ENCODE results near the gene INTS2. TPM values are rescaled to one million over a fixed set of nuclear protein-coding genes. Genes with fewer than 3 reads are reported as not detected.
"Not testable (repeated sequence)": the region's sequence is repeated elsewhere in the genome, so short reads cannot be mapped to it uniquely, and the experiment has no call there.

Gene INTS2
- total RNA-seq, 1 experiment from 2014 or later = 18.1 TPM

GRCh38 chr17:61821655-61822054 lies 106.1 kb downstream of the INTS2 start:
- DNase-seq (no peak), ATAC-seq (no peak)
- Histone ChIP-seq H3K27ac (ENCODE audit: low read length) (no peak overlapping the region), H3K4me2 (ENCODE audit: low read length) (no peak overlapping the region), H3K9me2 (replicated peaks; ENCODE audit: low read length) (no peaks in the 10 kb centered on the region), H3K4me3 (ENCODE audit: low read length) (no peak overlapping the region), H3K79me2 (ENCODE audit: low read length) (no peaks in the 10 kb centered on the region), H3K27me3 (ENCODE audit: low read length) (no peaks in the 10 kb centered on the region), H3K36me3 (ENCODE audit: low read depth, low read length) (peaks cover 19% of the 10 kb centered on the region), H3K4me1 (ENCODE audit: insufficient read depth, low read length) (no peaks in the 10 kb centered on the region), H3F3A (ENCODE audit: low read length, unreplicated experiment) (no peaks in the 10 kb centered on the region), H2AFZ (ENCODE audit: low read length) (no peak overlapping the region), H4K20me1 (ENCODE audit: low read length) (no peaks in the 10 kb centered on the region), H3K9me3 (ENCODE audit: low read length) (no peaks in the 10 kb centered on the region), H3K9ac (ENCODE audit: low read length) (no peak overlapping the region)
- BruUV-seq (replicated peaks) = no TSS peak
- ChIA-PET POLR2A (ENCODE audit: unreplicated experiment) (no interaction called here), CTCF (no interaction called here)
- TF ChIP-seq EZH2 (IDR thresholded peaks at IDR 0.05; ENCODE audit: low read length, unreplicated experiment) (no peak), CTCF (conservative IDR thresholded peaks at IDR 0.05; ENCODE audit: low read depth, low read length) (no peak), EZH2phosphoT487 (IDR thresholded peaks at IDR 0.05; ENCODE audit: borderline replicate concordance, low read length) (no peak)
- intact Hi-C loops (cut with micrococcal nuclease) = no loop called here

- H3K27me3 ChIP-seq (ENCODE audit: low read length); H3K4me2 ChIP-seq (ENCODE audit: low read length); H3K4me1 ChIP-seq (ENCODE audit: insufficient read depth, low read length); POLR2A ChIA-PET (ENCODE audit: unreplicated experiment); H3K9me2 ChIP-seq (replicated peaks; ENCODE audit: low read length); H3K9me3 ChIP-seq (ENCODE audit: low read length); H3K4me3 ChIP-seq (ENCODE audit: low read length); H4K20me1 ChIP-seq (ENCODE audit: low read length); H3K9ac ChIP-seq (ENCODE audit: low read length); H2AFZ ChIP-seq (ENCODE audit: low read length); H3F3A ChIP-seq (ENCODE audit: low read length, unreplicated experiment); DNase-seq; ATAC-seq; intact Hi-C loops (cut with micrococcal nuclease); BruUV-seq (replicated peaks); CTCF ChIA-PET; H3K27ac ChIP-seq (ENCODE audit: low read length); H3K79me2 ChIP-seq (ENCODE audit: low read length): not testable (repeated sequence)
- peaks cover 23% of the 10 kb centered on the region for H3K36me3 ChIP-seq (ENCODE audit: low read depth, low read length)
Measured at GRCh38 chr17:61819265-61819664, 108.5 kb downstream of the INTS2 start.

- ATAC-seq = no peak
Measured at GRCh38 chr17:61818225-61818624, 109.6 kb downstream of the INTS2 start.

More at GRCh38 chr17:61818225-61818624, 109.6 kb downstream of the INTS2 start:
- H3K9ac ChIP-seq (ENCODE audit: low read length) = no peak overlapping the region
- TF ChIP-seq CTCF (conservative IDR thresholded peaks at IDR 0.05; ENCODE audit: low read depth, low read length) (no peak), EZH2 (IDR thresholded peaks at IDR 0.05; ENCODE audit: low read length, unreplicated experiment) (no peak), EZH2phosphoT487 (IDR thresholded peaks at IDR 0.05; ENCODE audit: borderline replicate concordance, low read length) (no peak)
- H3F3A ChIP-seq (ENCODE audit: low read length, unreplicated experiment) = no peaks in the 10 kb centered on the region
- ChIA-PET POLR2A (ENCODE audit: unreplicated experiment) (no interaction called here), CTCF (no interaction called here)
- no peak overlapping the region for H3K27ac ChIP-seq (ENCODE audit: low read length)
- H3K36me3 ChIP-seq (ENCODE audit: low read depth, low read length) = peaks cover 23% of the 10 kb centered on the region
- H3K9me2 ChIP-seq (replicated peaks; ENCODE audit: low read length) = no peaks in the 10 kb centered on the region
- no peaks in the 10 kb centered on the region for H3K79me2 ChIP-seq (ENCODE audit: low read length)
- no peaks in the 10 kb centered on the region for H3K4me1 ChIP-seq (ENCODE audit: insufficient read depth, low read length)
- no peaks in the 10 kb centered on the region for H3K9me3 ChIP-seq (ENCODE audit: low read length)
- intact Hi-C loops (cut with micrococcal nuclease) = no loop called here
- no peak for DNase-seq
- no TSS peak for BruUV-seq (replicated peaks)
- no peak overlapping the region for H2AFZ ChIP-seq (ENCODE audit: low read length)
- H3K27me3 ChIP-seq (ENCODE audit: low read length) = no peaks in the 10 kb centered on the region
- H3K4me2 ChIP-seq (ENCODE audit: low read length) = no peak overlapping the region
- no peak overlapping the region for H3K4me3 ChIP-seq (ENCODE audit: low read length)
- H4K20me1 ChIP-seq (ENCODE audit: low read length) = no peaks in the 10 kb centered on the region
